GM19324 (cell line): ENCODE results near the gene ZNF784.

Source experiments
- ATAC-seq: cut with Tn5 transposase; IDR thresholded peaks from one replicate; pipeline ENCODE4 v1.9.1; 2021; ENCODE audit warnings: mild to moderate bottlenecking, moderate library complexity; ENCODE audit not compliant: unreplicated experiment, low FRiP score

Gene ZNF784

DNA sequence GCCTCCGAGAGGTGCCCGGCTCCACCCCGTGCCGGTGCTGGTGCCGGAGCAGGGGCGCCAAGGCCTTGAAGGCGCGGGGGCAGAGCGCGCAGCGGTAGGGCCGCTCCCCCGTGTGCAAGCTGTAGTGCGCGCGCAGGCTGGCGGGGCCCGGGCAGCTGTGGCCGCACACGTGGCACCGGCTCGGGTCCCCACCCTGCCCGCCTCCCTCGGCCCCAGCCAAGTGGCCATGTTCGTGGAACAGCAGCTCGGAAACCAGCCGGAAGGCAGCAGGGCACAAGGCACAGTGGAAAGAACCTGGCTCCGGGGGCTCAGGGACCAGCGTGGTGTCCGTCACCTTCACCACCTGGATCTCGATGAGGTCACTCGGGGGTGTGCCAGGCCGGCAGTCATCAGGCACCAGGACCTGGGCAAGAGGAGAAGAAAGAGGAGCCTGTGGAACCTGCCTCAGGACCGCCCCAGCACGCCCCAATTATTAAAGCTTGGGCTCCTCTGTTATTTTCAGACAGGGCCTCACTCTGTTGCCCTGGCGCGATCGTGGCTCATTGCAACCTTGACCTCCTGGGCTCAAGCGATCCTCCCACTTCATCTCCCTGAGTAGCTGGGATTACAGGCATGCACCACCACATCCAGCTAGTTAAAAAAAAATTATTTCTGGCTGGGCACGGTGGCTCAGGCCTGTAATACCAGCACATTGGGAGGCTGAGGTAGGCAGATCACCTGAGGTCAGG, 2.0 kb downstream of the ZNF784 start:
- no peak for ATAC-seq

DNA sequence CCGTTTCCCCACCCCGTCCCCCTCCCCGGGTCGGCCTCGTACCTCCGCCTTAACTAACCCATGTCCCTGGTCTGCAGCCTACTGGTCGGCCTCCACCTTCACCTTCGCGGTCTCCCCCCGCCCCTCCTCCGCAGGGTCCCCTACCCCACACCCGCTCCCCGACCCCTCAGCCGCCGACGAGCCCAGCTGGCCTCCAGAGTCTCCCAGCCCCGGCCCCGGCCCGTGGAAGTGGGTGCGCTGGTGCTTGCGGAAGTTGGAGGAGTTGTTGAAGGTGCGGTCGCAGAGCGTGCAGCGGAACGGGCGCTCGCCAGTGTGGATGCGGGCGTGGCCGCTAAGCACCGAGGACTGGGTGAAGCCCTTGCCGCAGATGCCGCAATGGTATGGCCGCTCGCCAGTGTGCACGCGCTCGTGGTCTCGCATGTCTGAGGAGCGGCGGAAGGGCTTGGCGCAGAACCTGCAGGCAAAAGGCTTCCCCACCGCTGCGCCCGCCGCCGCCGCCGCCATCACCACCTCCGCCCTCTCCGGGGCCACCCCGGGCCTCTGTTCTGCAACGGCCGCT, 2.6 kb downstream of the ZNF784 start:
- no peak for ATAC-seq

GRCh38 chr19:55621205-55621672, 3.1 kb downstream of the ZNF784 start:
- ATAC-seq: no peak

DNA sequence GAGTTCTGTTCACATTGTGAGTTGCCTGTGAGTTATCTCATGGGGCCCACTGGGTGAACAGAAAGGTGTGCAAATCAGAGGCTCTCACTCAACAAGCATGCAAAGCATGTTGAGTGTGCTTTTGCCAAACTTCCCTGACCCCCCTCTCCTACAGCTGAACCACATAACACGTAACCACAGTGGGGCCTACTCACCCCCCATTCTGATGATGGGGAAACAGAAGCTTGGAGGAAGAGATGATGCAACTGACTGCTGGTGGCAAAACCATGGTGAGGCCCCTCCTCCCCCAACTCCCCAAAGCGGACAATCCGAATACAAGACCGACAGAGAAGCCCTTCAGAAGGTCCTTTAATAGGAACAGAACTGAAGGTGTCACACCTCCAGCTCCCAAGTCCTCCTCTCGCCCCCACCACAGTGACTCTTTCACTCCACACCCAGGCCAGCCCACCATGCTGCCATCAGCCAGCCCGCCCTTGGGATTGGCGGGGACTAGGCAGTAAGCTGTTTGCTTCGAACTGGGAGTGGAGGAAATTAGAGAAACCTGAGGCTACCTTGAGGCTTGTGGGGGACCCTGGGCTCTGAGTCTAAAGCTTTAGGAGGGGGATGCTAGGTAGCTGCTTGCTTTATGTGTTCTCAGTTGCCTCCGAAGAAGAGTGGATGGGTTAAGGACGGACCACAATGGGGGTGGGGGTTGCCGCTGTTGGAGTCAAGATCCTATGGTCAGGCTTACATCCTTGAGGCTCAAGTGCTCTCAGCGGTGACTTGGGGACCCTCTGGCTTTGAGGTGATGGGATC, 3.8 kb downstream of the ZNF784 start:
- no peak for ATAC-seq

DNA sequence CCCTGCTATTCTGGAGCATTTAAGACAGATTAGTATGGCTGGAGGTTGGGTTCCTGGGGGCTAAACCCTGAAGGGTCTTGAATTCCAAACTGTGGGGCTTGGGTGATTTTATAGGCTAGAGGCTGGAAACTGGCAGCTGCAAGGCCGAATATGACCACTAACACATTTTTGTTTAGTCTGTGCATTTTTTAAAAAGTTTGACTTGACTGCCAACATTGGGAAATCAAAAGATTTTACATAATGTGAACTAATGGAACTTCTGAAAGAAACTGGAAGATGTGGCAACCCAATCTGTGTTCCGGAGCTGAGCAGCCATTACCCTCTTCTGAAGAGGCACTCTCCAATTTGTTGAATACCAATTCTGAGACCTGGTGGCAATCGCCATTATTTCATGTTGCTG, 5.1 kb downstream of the ZNF784 start:
- no peak for ATAC-seq

GRCh38 chr19:55618426-55618825, 5.9 kb downstream of the ZNF784 start:
- no peak for ATAC-seq

DNA sequence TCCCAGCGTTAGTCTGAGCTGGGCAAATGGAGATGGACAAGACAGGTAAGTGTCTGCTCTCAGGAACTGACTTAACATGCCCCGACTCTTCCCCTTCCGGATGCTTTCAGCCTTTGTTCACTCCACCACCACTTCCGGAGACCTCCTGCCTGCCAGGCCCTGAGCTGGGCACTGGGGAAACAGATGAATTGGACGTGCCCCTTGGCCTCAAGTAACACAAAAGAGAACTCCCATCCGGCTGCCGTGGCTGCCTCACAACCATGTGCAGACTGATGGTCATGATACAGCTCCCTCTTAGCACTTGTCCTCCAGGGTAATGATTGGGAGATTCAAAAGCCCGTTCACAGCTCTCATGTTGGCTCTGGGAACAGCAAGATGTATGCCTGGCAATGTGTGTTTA, 6.9 kb downstream of the ZNF784 start:
- no peak for ATAC-seq

DNA sequence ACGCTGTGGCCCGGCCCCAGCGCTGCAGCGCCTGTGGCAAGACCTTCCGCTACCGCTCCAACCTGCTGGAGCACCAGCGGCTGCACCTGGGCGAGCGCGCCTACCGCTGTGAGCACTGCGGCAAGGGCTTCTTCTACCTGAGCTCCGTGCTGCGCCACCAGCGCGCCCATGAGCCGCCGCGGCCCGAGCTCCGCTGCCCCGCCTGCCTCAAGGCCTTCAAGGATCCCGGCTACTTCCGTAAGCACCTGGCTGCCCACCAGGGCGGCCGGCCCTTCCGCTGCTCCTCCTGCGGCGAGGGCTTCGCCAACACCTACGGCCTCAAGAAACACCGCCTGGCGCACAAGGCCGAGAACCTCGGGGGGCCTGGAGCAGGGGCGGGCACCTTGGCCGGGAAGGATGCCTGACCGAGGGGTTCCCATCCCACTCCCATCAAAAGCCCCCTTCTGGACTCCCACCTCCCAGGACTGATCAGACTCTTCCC, 7.9 kb downstream of the ZNF784 start:
- no peak for ATAC-seq

DNA sequence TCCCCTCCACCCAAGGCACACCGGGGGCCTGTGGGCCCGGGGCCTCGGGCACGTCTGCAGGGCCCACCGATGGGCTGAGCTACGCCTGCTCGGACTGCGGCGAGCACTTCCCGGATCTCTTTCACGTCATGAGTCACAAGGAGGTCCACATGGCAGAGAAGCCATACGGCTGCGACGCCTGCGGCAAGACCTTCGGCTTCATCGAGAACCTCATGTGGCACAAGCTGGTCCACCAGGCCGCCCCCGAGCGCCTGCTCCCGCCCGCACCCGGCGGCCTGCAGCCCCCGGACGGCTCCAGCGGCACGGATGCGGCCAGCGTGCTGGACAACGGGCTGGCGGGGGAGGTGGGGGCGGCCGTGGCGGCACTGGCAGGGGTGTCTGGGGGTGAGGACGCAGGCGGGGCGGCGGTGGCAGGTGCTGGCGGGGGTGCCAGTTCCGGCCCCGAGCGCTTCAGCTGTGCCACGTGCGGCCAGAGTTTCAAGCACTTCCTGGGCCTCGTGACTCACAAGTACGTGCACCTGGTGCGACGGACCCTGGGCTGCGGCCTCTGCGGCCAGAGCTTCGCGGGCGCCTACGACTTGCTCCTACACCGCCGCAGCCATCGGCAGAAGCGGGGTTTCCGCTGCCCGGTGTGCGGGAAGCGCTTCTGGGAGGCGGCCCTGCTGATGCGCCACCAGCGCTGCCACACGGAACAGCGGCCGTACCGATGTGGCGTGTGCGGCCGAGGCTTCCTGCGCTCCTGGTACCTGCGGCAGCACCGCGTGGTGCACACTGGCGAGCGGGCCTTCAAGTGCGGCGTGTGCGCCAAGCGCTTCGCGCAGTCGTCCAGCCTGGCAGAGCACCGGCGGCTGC, 8.6 kb downstream of the ZNF784 start:
- ATAC-seq: no peak

- ATAC-seq: no peak
Measured at GRCh38 chr19:55614711-55615542, 9.4 kb downstream of the ZNF784 start.

GRCh38 chr19:55613930-55614710, 10.2 kb downstream of the ZNF784 start:
- no peak for ATAC-seq

DNA sequence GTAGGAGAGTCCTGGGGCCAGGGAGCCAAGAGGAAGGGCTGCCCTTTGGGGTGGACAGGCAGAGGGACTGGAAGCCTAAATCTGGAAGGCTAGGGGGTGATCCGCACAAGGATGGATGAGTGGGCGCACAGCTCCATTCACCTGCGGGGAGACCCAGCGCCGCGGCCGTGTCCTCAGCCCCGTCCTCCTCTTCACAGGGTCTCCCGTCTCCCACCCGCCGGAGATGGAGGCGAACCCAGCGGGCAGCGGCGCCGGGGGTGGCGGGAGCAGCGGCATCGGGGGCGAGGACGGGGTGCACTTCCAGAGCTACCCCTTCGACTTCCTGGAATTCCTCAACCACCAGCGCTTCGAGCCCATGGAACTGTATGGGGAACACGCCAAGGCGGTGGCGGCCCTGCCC, 11.0 kb downstream of the ZNF784 start:
- ATAC-seq: no peak

- ATAC-seq: no peak
Measured at GRCh38 chr19:55611983-55612645, 12.3 kb downstream of the ZNF784 start.

GRCh38 chr19:55611300-55611982, 12.9 kb downstream of the ZNF784 start:
- no peak for ATAC-seq

- no peak for ATAC-seq
Measured at GRCh38 chr19:55609326-55609725, 15.0 kb downstream of the ZNF784 start.

GRCh38 chr19:55606817-55607216, 17.5 kb downstream of the ZNF784 start:
- ATAC-seq: no peak

DNA sequence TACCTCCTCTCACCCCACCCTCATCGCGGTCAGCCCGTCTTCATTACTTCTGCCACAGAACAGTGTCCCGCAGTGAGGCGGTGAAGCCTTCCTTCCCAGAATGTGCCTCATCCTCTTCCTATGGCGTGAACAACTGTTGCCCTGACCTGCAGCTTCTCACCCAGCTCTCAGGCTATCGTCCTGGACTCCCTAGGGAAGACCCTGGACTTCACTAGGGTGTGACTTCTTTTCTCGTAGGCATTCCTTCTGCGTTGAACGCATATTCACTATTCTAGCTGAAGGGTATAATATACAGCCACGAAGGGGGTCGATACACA, 17.9 kb downstream of the ZNF784 start:
- ATAC-seq: no peak
